ENCODE data around the gene ANTXR1.

The ANTXR1 gene

DNA sequence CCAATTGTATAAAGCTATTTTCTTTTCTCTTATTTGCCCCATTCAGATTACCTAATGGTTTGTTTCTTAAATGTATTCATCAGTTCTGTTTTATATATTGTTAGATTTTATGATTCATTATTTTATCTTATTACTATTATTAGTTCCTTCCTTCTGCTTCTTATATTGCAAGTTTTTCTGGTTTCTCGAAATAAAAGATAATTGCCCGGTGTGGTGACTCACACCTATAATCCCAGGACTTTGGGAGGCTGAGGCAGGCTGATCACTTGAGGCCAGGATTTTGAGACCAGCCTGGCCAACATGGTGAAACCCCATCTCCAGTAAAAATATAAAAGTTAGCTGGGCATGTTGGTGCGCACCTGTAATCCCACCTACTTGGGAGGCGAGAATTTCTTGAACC, 37.8 kb downstream of the ANTXR1 start:
- Histone ChIP-seq H3K9me3 (ENCODE audit: severe bottlenecking) (no peaks in the 10 kb centered on the region), H3K27ac (no peak overlapping the region), H3K36me3 (no peaks in the 10 kb centered on the region; the same call in 1 of the 2 replicates), H3K4me3 (ENCODE audit: low read depth, low read length) (no peak overlapping the region), H3K27me3 (ENCODE audit: insufficient read depth, low read depth, severe bottlenecking) (no peaks in the 10 kb centered on the region)
- TF ChIP-seq, protein P1, sequence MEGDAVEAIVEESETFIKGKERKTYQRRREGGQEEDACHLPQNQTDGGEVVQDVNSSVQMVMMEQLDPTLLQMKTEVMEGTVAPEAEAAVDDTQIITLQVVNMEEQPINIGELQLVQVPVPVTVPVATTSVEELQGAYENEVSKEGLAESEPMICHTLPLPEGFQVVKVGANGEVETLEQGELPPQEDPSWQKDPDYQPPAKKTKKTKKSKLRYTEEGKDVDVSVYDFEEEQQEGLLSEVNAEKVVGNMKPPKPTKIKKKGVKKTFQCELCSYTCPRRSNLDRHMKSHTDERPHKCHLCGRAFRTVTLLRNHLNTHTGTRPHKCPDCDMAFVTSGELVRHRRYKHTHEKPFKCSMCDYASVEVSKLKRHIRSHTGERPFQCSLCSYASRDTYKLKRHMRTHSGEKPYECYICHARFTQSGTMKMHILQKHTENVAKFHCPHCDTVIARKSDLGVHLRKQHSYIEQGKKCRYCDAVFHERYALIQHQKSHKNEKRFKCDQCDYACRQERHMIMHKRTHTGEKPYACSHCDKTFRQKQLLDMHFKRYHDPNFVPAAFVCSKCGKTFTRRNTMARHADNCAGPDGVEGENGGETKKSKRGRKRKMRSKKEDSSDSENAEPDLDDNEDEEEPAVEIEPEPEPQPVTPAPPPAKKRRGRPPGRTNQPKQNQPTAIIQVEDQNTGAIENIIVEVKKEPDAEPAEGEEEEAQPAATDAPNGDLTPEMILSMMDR (IDR thresholded peaks at IDR 0.05; ENCODE audit: low read depth, low read length): no peak
- no peak for DNase-seq

DNA sequence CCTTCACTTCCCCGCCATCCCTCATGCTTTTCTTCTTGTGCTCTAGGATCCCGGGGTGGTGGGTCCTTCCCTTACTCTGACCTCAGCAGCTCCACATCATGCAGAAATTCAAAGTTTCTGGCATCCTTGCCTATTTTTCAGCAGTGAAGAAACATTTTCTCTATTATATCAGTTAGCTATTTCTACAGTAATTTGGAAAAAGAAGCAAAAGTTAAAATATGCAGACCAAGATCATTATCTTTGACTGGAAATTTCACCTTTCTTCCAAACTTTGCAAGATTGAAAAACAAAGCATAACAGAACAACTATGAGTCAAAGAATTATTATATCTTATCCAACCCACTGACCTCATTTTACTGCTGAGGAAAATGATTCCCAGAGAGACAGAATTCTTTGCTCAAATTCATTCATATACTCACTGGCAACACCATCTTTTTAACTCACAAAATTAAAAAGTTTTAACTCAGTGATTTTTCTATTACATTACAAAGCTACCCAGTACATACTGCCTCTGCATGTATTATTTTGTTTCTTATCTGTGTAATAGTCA, 40.5 kb downstream of the ANTXR1 start:
- Histone ChIP-seq H3K27ac (no peak overlapping the region), H3K9me3 (ENCODE audit: severe bottlenecking) (no peaks in the 10 kb centered on the region), H3K27me3 (ENCODE audit: insufficient read depth, low read depth, severe bottlenecking) (no peaks in the 10 kb centered on the region), H3K36me3 (no peaks in the 10 kb centered on the region; the same call in 1 of the 2 replicates), H3K4me3 (ENCODE audit: low read depth, low read length) (no peak overlapping the region)
- no peak for DNase-seq
- TF ChIP-seq, protein P1 (IDR thresholded peaks at IDR 0.05; ENCODE audit: low read depth, low read length): no peak

DNA sequence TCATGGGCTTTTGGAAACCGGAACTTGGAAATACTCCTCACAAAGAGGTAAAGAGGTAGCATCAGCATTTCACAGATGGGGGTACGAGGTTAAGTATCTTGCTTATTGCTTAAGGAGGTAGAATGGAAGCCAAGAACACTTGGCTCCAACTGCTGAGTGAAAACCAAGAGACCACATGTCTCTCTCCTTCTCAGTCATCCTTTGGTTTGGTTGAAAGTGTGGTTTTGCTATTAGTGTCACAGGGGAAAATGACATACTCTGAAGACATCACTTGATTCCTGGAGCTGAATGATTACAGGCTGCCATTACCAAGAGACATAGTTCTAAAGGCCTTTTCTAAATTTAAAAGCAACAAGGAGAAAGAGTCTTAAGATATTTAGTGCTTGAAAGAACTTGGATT, 41.5 kb downstream of the ANTXR1 start:
- no peak overlapping the region for H3K27ac ChIP-seq
- H3K9me3 ChIP-seq (ENCODE audit: severe bottlenecking): no peaks in the 10 kb centered on the region
- H3K4me3 ChIP-seq (ENCODE audit: low read depth, low read length): no peak overlapping the region
- TF ChIP-seq, protein P1 (IDR thresholded peaks at IDR 0.05; ENCODE audit: low read depth, low read length): no peak
- DNase-seq: no peak
- no peaks in the 10 kb centered on the region; the same call in 1 of the 2 replicates for H3K36me3 ChIP-seq
- no peaks in the 10 kb centered on the region for H3K27me3 ChIP-seq (ENCODE audit: insufficient read depth, low read depth, severe bottlenecking)

DNA sequence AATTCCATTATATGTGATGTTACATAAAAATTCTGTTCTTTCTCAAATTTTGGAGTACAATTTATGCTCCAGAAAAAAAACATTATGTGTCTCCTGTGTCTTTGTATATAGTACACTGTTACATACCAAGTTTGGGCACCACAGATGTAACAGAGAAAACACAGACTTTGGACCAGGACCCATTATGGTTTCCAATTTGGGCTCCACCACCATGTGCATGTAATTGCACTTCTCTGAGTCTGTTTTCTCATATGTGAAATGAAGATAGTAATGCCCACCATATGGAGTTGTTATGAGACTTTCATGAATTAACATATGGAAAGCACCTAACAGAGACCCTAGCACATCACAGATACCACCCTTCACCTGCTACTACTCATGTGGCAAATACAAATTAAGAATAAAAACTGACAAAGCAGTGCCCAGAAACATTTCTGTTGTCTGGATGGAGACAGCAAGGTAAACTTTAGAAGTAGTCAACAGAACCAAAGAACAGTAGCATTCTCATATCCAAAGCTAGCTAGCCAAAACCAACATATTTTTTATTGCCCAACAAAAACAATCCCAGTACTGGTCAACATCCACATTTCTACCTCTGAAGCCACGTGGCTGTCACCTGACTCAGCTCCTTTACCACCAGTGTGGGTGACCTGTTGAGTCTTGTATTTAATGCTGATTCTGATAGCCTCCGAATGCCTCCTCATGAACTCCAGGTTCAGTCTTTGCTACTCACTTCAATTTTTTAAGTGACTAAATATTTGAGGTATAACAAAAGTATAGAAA, 42.9 kb downstream of the ANTXR1 start:
- H3K4me3 ChIP-seq (ENCODE audit: low read depth, low read length): no peak overlapping the region
- H3K36me3 ChIP-seq: no peaks in the 10 kb centered on the region; the same call in 1 of the 2 replicates
- H3K27ac ChIP-seq: no peak overlapping the region
- no peak for DNase-seq
- TF ChIP-seq, protein P1 (IDR thresholded peaks at IDR 0.05; ENCODE audit: low read depth, low read length): no peak
- H3K27me3 ChIP-seq (ENCODE audit: insufficient read depth, low read depth, severe bottlenecking): no peaks in the 10 kb centered on the region
- no peaks in the 10 kb centered on the region for H3K9me3 ChIP-seq (ENCODE audit: severe bottlenecking)

DNA sequence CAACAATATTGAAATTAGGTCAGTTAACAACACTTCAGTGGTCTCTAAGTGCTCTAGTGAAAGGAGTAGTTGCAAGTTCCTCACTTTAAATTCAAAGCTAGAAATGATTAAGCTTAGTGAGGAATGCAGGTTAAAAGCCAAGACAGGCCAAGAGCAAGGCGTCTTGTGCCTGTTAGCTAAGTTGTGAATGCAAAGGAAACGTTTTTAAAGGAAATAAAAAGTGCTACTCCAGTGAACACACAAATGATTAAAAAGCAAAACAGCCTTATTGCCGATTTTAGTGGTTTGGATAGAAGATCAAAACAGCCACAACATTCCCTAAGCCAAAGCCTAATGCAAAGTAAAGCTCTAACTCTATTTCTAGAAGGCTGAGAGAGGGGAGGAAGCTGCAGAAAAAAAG, 44.7 kb downstream of the ANTXR1 start:
- Histone ChIP-seq H3K27ac (no peak overlapping the region), H3K4me3 (ENCODE audit: low read depth, low read length) (no peak overlapping the region), H3K27me3 (ENCODE audit: insufficient read depth, low read depth, severe bottlenecking) (no peaks in the 10 kb centered on the region), H3K36me3 (no peaks in the 10 kb centered on the region; the same call in 1 of the 2 replicates), H3K9me3 (ENCODE audit: severe bottlenecking) (no peaks in the 10 kb centered on the region)
- no peak for DNase-seq
- TF ChIP-seq, protein P1 (IDR thresholded peaks at IDR 0.05; ENCODE audit: low read depth, low read length): no peak
